BLaER1 treated with 17β-estradiol and CSF1 and Interleukin-3, amounts not matched to agents 10 nM and 100 nM (cell line): ENCODE measurements around the gene YAE1.
A peak's percentile ranks its signal among the peaks of the same experiment; 100 is the strongest.

Source experiments
- H3K27ac ChIP-seq, 11 experiments: shearing (Covaris generic); formaldehyde crosslinking; 2 replicates each; pipeline ENCODE4 v1.8.1; 2022
- H3K27me3 ChIP-seq, 11 experiments: shearing (Covaris generic); formaldehyde crosslinking; 2 replicates each; pipeline ENCODE4 v1.8.1; 2022
- H3K36me3 ChIP-seq, 11 experiments: shearing (Covaris generic); formaldehyde crosslinking; 2 replicates each; pipeline ENCODE4 v1.8.1; 2022
- H3K4me1 ChIP-seq, 10 experiments: shearing (Covaris generic); formaldehyde crosslinking; 2 replicates each; pipeline ENCODE4 v1.8.1; 2022
- H3K4me2 ChIP-seq, 11 experiments: shearing (Covaris generic); formaldehyde crosslinking; 2 replicates each; pipeline ENCODE4 v1.8.1; 2022
- H3K4me3 ChIP-seq, 10 experiments: shearing (Covaris generic); formaldehyde crosslinking; 2 replicates each; pipeline ENCODE4 v1.8.1; 2022
- H3K9ac ChIP-seq, 11 experiments: shearing (Covaris generic); formaldehyde crosslinking; 2 replicates each; pipeline ENCODE4 v1.8.1; 2022
- H3K9me3 ChIP-seq, 11 experiments: shearing (Covaris generic); formaldehyde crosslinking; replicated peaks in 1 of 11; 2 replicates each; pipeline ENCODE4 v1.8.1; 2022
- H4K20me1 ChIP-seq, 11 experiments: shearing (Covaris generic); formaldehyde crosslinking; 2 replicates each; pipeline ENCODE4 v1.8.1; 2022
- Cebpa-rat ChIP-seq, 11 experiments: shearing (Covaris generic); IDR thresholded peaks; 2 replicates each; pipeline ENCODE4 v1.8.1; 2022

YAE1 gene

GRCh38 chr7:39547336-39547735, 18.9 kb upstream of the YAE1 start:
- Histone ChIP-seq H3K4me3 (no peak overlapping the region), H3K27me3 (no peaks in the 10 kb centered on the region), H3K4me1 (no peaks in the 10 kb centered on the region), H3K9ac (no peak overlapping the region), H3K4me2 (no peak overlapping the region), H3K36me3 (no peaks in the 10 kb centered on the region; a peak in 1 of 22 replicates), H3K27ac (no peak overlapping the region), H4K20me1 (no peaks in the 10 kb centered on the region), H3K9me3 (peaks cover 13 to 27% (median 16%) of the 10 kb centered on the region in 11 experiments; a peak in 21 of 22 replicates)
- no peak for TF ChIP-seq Cebpa-rat (IDR thresholded peaks at IDR 0.05)

- Histone ChIP-seq H3K4me2 (no peak overlapping the region), H3K4me1 (no peaks in the 10 kb centered on the region), H4K20me1 (no peaks in the 10 kb centered on the region), H3K36me3 (no peaks in the 10 kb centered on the region; a peak in 1 of 22 replicates), H3K9me3 (peaks cover 13 to 27% (median 16%) of the 10 kb centered on the region in 11 experiments; a peak in 21 of 22 replicates), H3K27me3 (no peaks in the 10 kb centered on the region), H3K27ac (no peak overlapping the region), H3K4me3 (no peak overlapping the region), H3K9ac (no peak overlapping the region)
- no peak for TF ChIP-seq Cebpa-rat (IDR thresholded peaks at IDR 0.05)
Measured at GRCh38 chr7:39550411-39550810, 15.8 kb upstream of the YAE1 start.

- H3K4me2 ChIP-seq = no peak overlapping the region
- H3K4me1 ChIP-seq = no peaks in the 10 kb centered on the region
- no peaks in the 10 kb centered on the region for H3K36me3 ChIP-seq
- TF ChIP-seq Cebpa-rat (IDR thresholded peaks at IDR 0.05) = no peak
- no peaks in the 10 kb centered on the region for H3K27me3 ChIP-seq
- H3K9ac ChIP-seq = no peak overlapping the region
- H3K9me3 ChIP-seq = peaks cover 0 to 10% (median 0%) of the 10 kb centered on the region in 11 experiments; a peak in 2 of 22 replicates
- H4K20me1 ChIP-seq = no peaks in the 10 kb centered on the region
- no peak overlapping the region for H3K27ac ChIP-seq
- H3K4me3 ChIP-seq = no peak overlapping the region
Measured at GRCh38 chr7:39553436-39553835, 12.8 kb upstream of the YAE1 start.

- H3K36me3 ChIP-seq = no peaks in the 10 kb centered on the region
- no peak overlapping the region for H3K9ac ChIP-seq
Measured at GRCh38 chr7:39554583-39555165, 11.5 kb upstream of the YAE1 start.

GRCh38 chr7:39557222-39557621, 9.0 kb upstream of the YAE1 start:
- H3K27ac ChIP-seq = no peak overlapping the region
- no peak overlapping the region for H3K9ac ChIP-seq
- no peaks in the 10 kb centered on the region for H3K27me3 ChIP-seq
- H3K4me3 ChIP-seq = no peak overlapping the region
- no peaks in the 10 kb centered on the region for H3K36me3 ChIP-seq
- peaks cover 0 to 7% (median under 1%) of the 10 kb centered on the region in 11 experiments; a peak in 11 of 22 replicates for H3K9me3 ChIP-seq
- H3K4me2 ChIP-seq = no peak overlapping the region
- TF ChIP-seq Cebpa-rat (IDR thresholded peaks at IDR 0.05) = no peak
- no peaks in the 10 kb centered on the region for H4K20me1 ChIP-seq
- no peaks in the 10 kb centered on the region for H3K4me1 ChIP-seq

More at GRCh38 chr7:39554583-39555165, 11.5 kb upstream of the YAE1 start:
- Histone ChIP-seq H3K4me1 (no peaks in the 10 kb centered on the region), H4K20me1 (no peaks in the 10 kb centered on the region), H3K4me2 (no peak overlapping the region), H3K27ac (no peak overlapping the region), H3K27me3 (no peaks in the 10 kb centered on the region), H3K9me3 (no peaks in the 10 kb centered on the region), H3K4me3 (no peak overlapping the region)
- TF ChIP-seq Cebpa-rat (IDR thresholded peaks at IDR 0.05) = no peak

- H3K27ac ChIP-seq = no peak overlapping the region
- H3K9ac ChIP-seq = no peak overlapping the region
- no peaks in the 10 kb centered on the region for H4K20me1 ChIP-seq
- no peak overlapping the region for H3K4me2 ChIP-seq
- no peak overlapping the region for H3K4me3 ChIP-seq
- no peaks in the 10 kb centered on the region for H3K4me1 ChIP-seq
- H3K36me3 ChIP-seq = no peaks in the 10 kb centered on the region
- H3K27me3 ChIP-seq = no peaks in the 10 kb centered on the region
- TF ChIP-seq Cebpa-rat (IDR thresholded peaks at IDR 0.05) = no peak
- H3K9me3 ChIP-seq = peaks cover 0 to 11% (median 5%) of the 10 kb centered on the region in 11 experiments; a peak in 11 of 22 replicates
Measured at GRCh38 chr7:39557911-39558310, 8.3 kb upstream of the YAE1 start.

GRCh38 chr7:39560408-39560807, 5.8 kb upstream of the YAE1 start:
- no peak overlapping the region for H3K9ac ChIP-seq
- H3K4me2 ChIP-seq = no peak overlapping the region
- TF ChIP-seq Cebpa-rat (IDR thresholded peaks at IDR 0.05) = no peak
- no peak overlapping the region for H3K4me3 ChIP-seq
- H3K27ac ChIP-seq = no peak overlapping the region
- peaks cover 0 to 11% (median 5%) of the 10 kb centered on the region in 11 experiments; a peak in 11 of 22 replicates for H3K9me3 ChIP-seq
- peaks cover under 1 to 2% (median 1%) of the 10 kb centered on the region in 10 experiments; a peak in 18 of 20 replicates for H3K4me1 ChIP-seq
- H3K27me3 ChIP-seq = no peaks in the 10 kb centered on the region
- H4K20me1 ChIP-seq = no peaks in the 10 kb centered on the region
- H3K36me3 ChIP-seq = no peaks in the 10 kb centered on the region

GRCh38 chr7:39560997-39561396, 5.2 kb upstream of the YAE1 start:
- Histone ChIP-seq H3K9me3 (peaks cover 0 to 11% (median 5%) of the 10 kb centered on the region in 11 experiments; a peak in 11 of 22 replicates), H3K36me3 (no peaks in the 10 kb centered on the region), H3K9ac (no peak overlapping the region), H4K20me1 (no peaks in the 10 kb centered on the region), H3K4me1 (peaks cover 3 to 8% (median 5%) of the 10 kb centered on the region in 10 experiments; a peak in 18 of 20 replicates), H3K27ac (no peak overlapping the region), H3K4me3 (no peak overlapping the region), H3K4me2 (no peak overlapping the region), H3K27me3 (no peaks in the 10 kb centered on the region)
- TF ChIP-seq Cebpa-rat (IDR thresholded peaks at IDR 0.05) = no peak

- H3K27me3 ChIP-seq = no peaks in the 10 kb centered on the region
- no peak for TF ChIP-seq Cebpa-rat (IDR thresholded peaks at IDR 0.05)
- H3K27ac ChIP-seq = peak overlapping the region; percentile 73 to 84 (median 80); a peak in 21 of 22 replicates
- H3K4me1 ChIP-seq = peaks cover 14 to 20% (median 17%) of the 10 kb centered on the region in 10 experiments
- peak overlapping the region; percentile 71 to 94 (median 89) for H3K4me2 ChIP-seq
- peaks cover 0 to 10% (median 0%) of the 10 kb centered on the region in 11 experiments; a peak in 4 of 22 replicates for H4K20me1 ChIP-seq
- peak overlapping the region; percentile 63 to 86 (median 82) for H3K4me3 ChIP-seq
- peaks cover 10 to 15% (median 12%) of the 10 kb centered on the region in 11 experiments; a peak in 21 of 22 replicates for H3K36me3 ChIP-seq
- H3K9ac ChIP-seq = peak overlapping the region; percentile 77 to 88 (median 84)
- H3K9me3 ChIP-seq = peaks cover 0 to 11% (median 5%) of the 10 kb centered on the region in 11 experiments; a peak in 11 of 22 replicates
Measured at GRCh38 chr7:39565538-39565937, 666 bp upstream of the YAE1 start.
